PC-9 (cell line): ENCODE data around the gene OR2B3. TPM values are rescaled to one million over a fixed set of nuclear protein-coding genes. Genes with fewer than 3 reads are reported as not detected.

Source experiments
- Bru-seq: library from RNA; stranded (reverse); fragments of 400-500 nt; gene quantifications from one replicate; lab custom pipeline; 2021; lab: Mats Ljungman, UMichigan
- BruChase-seq, 2 experiments: library from RNA; stranded (reverse); fragments of 400-500 nt; gene quantifications; one replicate each; lab custom pipeline; 2021; lab: Mats Ljungman, UMichigan
- BruUV-seq: library from RNA; stranded (reverse); fragments of 400-500 nt; replicated peaks from 2 replicates; lab custom pipeline; 2021; lab: Mats Ljungman, UMichigan
- CTCF ChIA-PET: fragments of 300-600 bp; sonication (Branson Sonifier 250); formaldehyde crosslinking; loops from one replicate; lab custom pipeline; 2022; ENCODE audit warnings: antibody characterized with exemption; lab: Charles Lee
- POLR2A ChIA-PET: fragments of 300-600 bp; sonication (Branson Sonifier 250); formaldehyde crosslinking; loops from one replicate; lab custom pipeline; 2022; ENCODE audit warnings: antibody characterized with exemption; ENCODE audit not compliant: unreplicated experiment; lab: Charles Lee
- DNase-seq, 2 experiments: peaks; one replicate each; pipeline versions ENCODE4 v3.0.0 to v3.0.0-alpha.2; 2015 to 2022; ENCODE audit warnings: mixed read lengths in 1 of 2
- H2AFZ ChIP-seq: fragments of 200-600 bp; sonication (generic); 2 replicates; pipeline ENCODE4 v1.8.1; 2017; ENCODE audit warnings: antibody characterized with exemption
- H3F3A ChIP-seq: fragments of 200-600 bp; sonication (generic); 2 replicates; pipeline ENCODE4 v1.8.1; 2017; ENCODE audit warnings: antibody characterized with exemption, mild to moderate bottlenecking, low read depth; ENCODE audit not compliant: insufficient read depth
- H3K27ac ChIP-seq: fragments of 200-600 bp; sonication (generic); 2 replicates; pipeline ENCODE4 v1.6.1; 2016; ENCODE audit warnings: mixed run types
- H3K27me3 ChIP-seq: fragments of 200-600 bp; sonication (generic); 2 replicates; pipeline ENCODE4 v1.6.1; 2016; ENCODE audit warnings: low read depth, mixed run types; ENCODE audit not compliant: insufficient read depth
- H3K36me3 ChIP-seq: fragments of 200-600 bp; sonication (generic); 2 replicates; pipeline ENCODE4 v1.6.1; 2016; ENCODE audit warnings: low read depth, mixed run types
- H3K4me1 ChIP-seq: fragments of 200-600 bp; sonication (generic); replicated peaks from 2 replicates; pipeline ENCODE4 v1.6.1; 2016; ENCODE audit warnings: mixed run types; ENCODE audit not compliant: insufficient read depth
- H3K4me2 ChIP-seq: fragments of 200-600 bp; sonication (generic); 2 replicates; pipeline ENCODE4 v1.6.1; 2017; ENCODE audit warnings: mixed run types
- H3K4me3 ChIP-seq: fragments of 200-600 bp; sonication (generic); 2 replicates; pipeline ENCODE4 v1.6.1; 2016; ENCODE audit warnings: mixed run types
- H3K79me2 ChIP-seq: fragments of 200-600 bp; sonication (generic); 2 replicates; pipeline ENCODE4 v1.6.1; 2017; ENCODE audit warnings: low read depth, mixed run types
- H3K9me2 ChIP-seq: fragments of 200-600 bp; sonication (generic); 2 replicates; pipeline ENCODE4 v1.8.1; 2017; ENCODE audit warnings: mild to moderate bottlenecking; ENCODE audit not compliant: insufficient read depth
- H3K9me3 ChIP-seq: fragments of 200-600 bp; sonication (generic); 2 replicates; pipeline ENCODE4 v1.8.1; 2016; ENCODE audit warnings: low read depth; ENCODE audit not compliant: insufficient read depth
- H4K20me1 ChIP-seq: fragments of 200-600 bp; sonication (generic); 2 replicates; pipeline ENCODE4 v1.8.1; 2017; ENCODE audit not compliant: insufficient read depth
- EZH2 ChIP-seq: fragments of 200-600 bp; sonication (generic); IDR thresholded peaks from 2 replicates; pipeline ENCODE4 v1.8.0; 2017; ENCODE audit warnings: antibody characterized with exemption, low read depth
- intact Hi-C: fragments of 100-400 bp; cut with micrococcal nuclease; formaldehyde crosslinking; loops from one replicate; pipeline ENCODE4 v1.10.0; 2022; ENCODE audit not compliant: unreplicated experiment
- long read RNA-seq: library from polyadenylated mRNA; stranded (forward); transcript quantifications from one replicate; pipeline ENCODE4 v2.0.0, GENCODE V29; 2022
- total RNA-seq: library from RNA; stranded (reverse); gene quantifications from 2 replicates; pipeline ENCODE4 v1.2.3, GENCODE V29; 2021
- TF ChIP-seq, protein P1 (sequence below): fragments of 200-600 bp; sonication (generic); conservative IDR thresholded peaks from 2 replicates; pipeline ENCODE4 v1.6.1; 2017; ENCODE audit warnings: mixed run types, antibody characterized with exemption, mild to moderate bottlenecking, moderate library complexity

OR2B3 gene, protein sequence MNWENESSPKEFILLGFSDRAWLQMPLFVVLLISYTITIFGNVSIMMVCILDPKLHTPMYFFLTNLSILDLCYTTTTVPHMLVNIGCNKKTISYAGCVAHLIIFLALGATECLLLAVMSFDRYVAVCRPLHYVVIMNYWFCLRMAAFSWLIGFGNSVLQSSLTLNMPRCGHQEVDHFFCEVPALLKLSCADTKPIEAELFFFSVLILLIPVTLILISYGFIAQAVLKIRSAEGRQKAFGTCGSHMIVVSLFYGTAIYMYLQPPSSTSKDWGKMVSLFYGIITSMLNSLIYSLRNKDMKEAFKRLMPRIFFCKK
- total RNA-seq: not detected in 2 replicates
- Bru-seq, nascent RNA: not detected
- not detected for BruChase-seq, experiment 1, labeled RNA remaining after a 2-hour chase
- not detected for BruChase-seq, experiment 2, labeled RNA remaining after a 6-hour chase
- long read RNA-seq: 0 reads

DNA sequence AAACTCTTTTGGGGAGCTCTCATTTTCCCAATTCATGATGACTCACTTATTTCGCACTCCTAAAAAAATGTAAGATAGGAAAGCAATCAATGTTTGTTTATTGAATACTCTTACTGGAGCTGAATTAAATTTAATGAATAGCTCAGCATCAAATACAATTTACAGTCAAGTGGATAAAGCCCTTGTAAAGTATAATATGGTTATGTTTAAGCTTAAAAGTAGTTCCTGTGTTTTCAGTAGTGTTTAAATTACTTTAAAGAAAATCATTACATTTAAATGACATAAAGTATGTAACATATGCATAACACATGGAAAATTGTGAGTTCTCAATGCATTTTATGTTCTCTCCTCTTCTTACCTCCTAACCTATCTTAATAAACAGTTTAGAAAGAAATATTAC is at the start of gene OR2B3:
TSS of gene OR2B3 (minus strand) at position 101 of the 400 bp plus-strand sequence. CDS start at position 36, 65 bp downstream.
- CTCF ChIA-PET: no interaction called here
- H3K9me2 ChIP-seq: no peaks in the 10 kb centered on the region

DNA sequence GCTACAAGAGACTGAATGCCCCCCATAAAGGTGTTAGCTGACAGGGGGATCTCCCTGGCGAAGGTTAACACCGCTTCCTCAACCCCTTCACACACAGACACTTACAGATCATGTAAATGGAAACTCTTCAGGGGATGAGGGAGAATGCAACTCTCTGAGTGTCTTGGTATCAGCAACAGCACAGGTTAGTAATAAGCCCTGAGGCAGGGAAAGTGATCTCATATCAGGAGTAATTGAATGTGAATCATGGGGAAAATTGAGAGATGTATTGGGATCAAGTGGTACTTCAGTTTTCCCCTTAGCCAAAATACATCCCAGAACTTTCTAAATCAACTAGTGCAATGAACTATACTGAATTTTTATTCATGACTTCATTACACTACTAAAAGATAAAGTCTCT is 44.6 kb upstream of the OR2B3 start:
- intact Hi-C loops: no loop called here

More for the DNA sequence above, at the start of gene OR2B3:
- H3K9me3 ChIP-seq: no peaks in the 10 kb centered on the region
- H4K20me1 ChIP-seq: no peaks in the 10 kb centered on the region
- intact Hi-C loops: no loop called here
- no peaks in the 10 kb centered on the region for H3F3A ChIP-seq
- no peak within 1 kb of the TSS for H3K4me3 ChIP-seq
- no peaks in the 10 kb centered on the region for H3K79me2 ChIP-seq
- no peak for DNase-seq
- H2AFZ ChIP-seq: no peak within 1 kb of the TSS
- H3K27ac ChIP-seq: no peak within 1 kb of the TSS
- H3K27me3 ChIP-seq: peaks cover 7% of the 10 kb centered on the region; the same call in 1 of the 2 replicates
- TF ChIP-seq, protein P1, sequence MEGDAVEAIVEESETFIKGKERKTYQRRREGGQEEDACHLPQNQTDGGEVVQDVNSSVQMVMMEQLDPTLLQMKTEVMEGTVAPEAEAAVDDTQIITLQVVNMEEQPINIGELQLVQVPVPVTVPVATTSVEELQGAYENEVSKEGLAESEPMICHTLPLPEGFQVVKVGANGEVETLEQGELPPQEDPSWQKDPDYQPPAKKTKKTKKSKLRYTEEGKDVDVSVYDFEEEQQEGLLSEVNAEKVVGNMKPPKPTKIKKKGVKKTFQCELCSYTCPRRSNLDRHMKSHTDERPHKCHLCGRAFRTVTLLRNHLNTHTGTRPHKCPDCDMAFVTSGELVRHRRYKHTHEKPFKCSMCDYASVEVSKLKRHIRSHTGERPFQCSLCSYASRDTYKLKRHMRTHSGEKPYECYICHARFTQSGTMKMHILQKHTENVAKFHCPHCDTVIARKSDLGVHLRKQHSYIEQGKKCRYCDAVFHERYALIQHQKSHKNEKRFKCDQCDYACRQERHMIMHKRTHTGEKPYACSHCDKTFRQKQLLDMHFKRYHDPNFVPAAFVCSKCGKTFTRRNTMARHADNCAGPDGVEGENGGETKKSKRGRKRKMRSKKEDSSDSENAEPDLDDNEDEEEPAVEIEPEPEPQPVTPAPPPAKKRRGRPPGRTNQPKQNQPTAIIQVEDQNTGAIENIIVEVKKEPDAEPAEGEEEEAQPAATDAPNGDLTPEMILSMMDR: no peak
- no peaks in the 10 kb centered on the region for H3K4me1 ChIP-seq
- no TSS peak for BruUV-seq
- H3K4me2 ChIP-seq: no peak within 1 kb of the TSS
- POLR2A ChIA-PET: no interaction called here
- H3K36me3 ChIP-seq: no peaks in the 10 kb centered on the region

DNA sequence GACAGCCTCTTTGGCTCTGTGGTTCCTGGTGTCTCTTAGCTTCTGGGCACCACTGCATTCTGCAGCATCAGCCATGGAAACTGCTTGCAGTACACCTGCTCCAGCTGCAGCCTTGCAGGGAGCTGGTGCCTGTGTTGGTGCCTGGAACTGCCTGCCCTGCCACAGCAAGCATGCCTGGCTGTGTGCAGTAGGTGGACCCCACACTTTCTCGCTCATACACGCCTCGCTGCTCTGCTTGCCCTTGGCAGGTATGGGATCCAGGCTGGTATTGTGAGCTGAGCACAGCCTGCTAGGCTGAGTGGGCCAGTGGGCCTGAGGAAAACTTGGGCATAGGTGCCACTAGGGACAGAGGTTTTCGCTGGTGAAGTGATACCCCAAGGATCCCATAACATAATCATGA is 43.5 kb upstream of the OR2B3 start:
- Histone ChIP-seq H3K27ac (no peak overlapping the region), H3K4me1 (no peaks in the 10 kb centered on the region), H3K27me3 (no peaks in the 10 kb centered on the region), H3K9me3 (no peaks in the 10 kb centered on the region), H3K4me2 (no peak overlapping the region), H3K36me3 (no peaks in the 10 kb centered on the region), H3K79me2 (no peaks in the 10 kb centered on the region), H3K4me3 (no peak overlapping the region), H2AFZ (no peak overlapping the region), H4K20me1 (no peaks in the 10 kb centered on the region), H3F3A (no peaks in the 10 kb centered on the region), H3K9me2 (no peaks in the 10 kb centered on the region)
- intact Hi-C loops: no loop called here
- ChIA-PET POLR2A (no interaction called here), CTCF (no interaction called here)
- no TSS peak for BruUV-seq
- no peak for DNase-seq
- TF ChIP-seq EZH2: no peak
- TF ChIP-seq, protein P1: no peak

More for the DNA sequence above, 44.6 kb upstream of the OR2B3 start:
- POLR2A ChIA-PET: no interaction called here
- H3K9me3 ChIP-seq: no peaks in the 10 kb centered on the region
- H4K20me1 ChIP-seq: no peaks in the 10 kb centered on the region
- no peak for TF ChIP-seq EZH2
- TF ChIP-seq, protein P1: no peak
- H3K36me3 ChIP-seq: no peaks in the 10 kb centered on the region
- H3F3A ChIP-seq: no peaks in the 10 kb centered on the region
- no peak overlapping the region for H3K4me3 ChIP-seq
- H3K9me2 ChIP-seq: no peaks in the 10 kb centered on the region
- no peak overlapping the region for H2AFZ ChIP-seq
- H3K79me2 ChIP-seq: no peaks in the 10 kb centered on the region
- no peak for DNase-seq
- no peak overlapping the region for H3K4me2 ChIP-seq
- H3K27me3 ChIP-seq: no peaks in the 10 kb centered on the region
- no TSS peak for BruUV-seq
- CTCF ChIA-PET: no interaction called here
- H3K4me1 ChIP-seq: no peaks in the 10 kb centered on the region
- no peak overlapping the region for H3K27ac ChIP-seq
